H4 (cell line): Measurements from ENCODE around the gene COL27A1. TPM values are rescaled to one million over a fixed set of nuclear protein-coding genes. Genes with fewer than 3 reads are reported as not detected.

ENCODE experiments used
- total RNA-seq: library from RNA; depleted of rRNA; stranded (reverse); fragments of >200 nt; shearing (Covaris generic); gene quantifications from 2 replicates; pipeline ENCODE4 v1.2.3, GENCODE V29; 2014; rRNA removed

The COL27A1 gene
- total RNA-seq, 1 experiment from 2014 or later = 2.4 TPM

Other genes with a start within 250 kb of the COL27A1 start
- 6.6 and 9.9 TPM in 2 replicates for gene AMBP, start 77.2 kb upstream of the COL27A1 start, total RNA-seq
- gene KIF12, start 56.2 kb upstream of the COL27A1 start, total RNA-seq = not detected in 2 replicates
- 0.33 TPM in 1 of 2 replicates, not detected in the other for gene ORM1, start 167.6 kb downstream of the COL27A1 start, total RNA-seq
- gene ORM2, start 174.3 kb downstream of the COL27A1 start, total RNA-seq = 0.19 TPM in 1 of 2 replicates, not detected in the other
- 2.3 and 3.4 TPM in 2 replicates for gene AKNA, start 232.4 kb downstream of the COL27A1 start, total RNA-seq